Measurements from ENCODE around the gene SUSD4. TPM values are rescaled to one million over a fixed set of nuclear protein-coding genes. Genes with fewer than 3 reads are reported as not detected.

SUSD4 gene
- polyA plus RNA-seq, 1 donor = 2.1 TPM

DNA sequence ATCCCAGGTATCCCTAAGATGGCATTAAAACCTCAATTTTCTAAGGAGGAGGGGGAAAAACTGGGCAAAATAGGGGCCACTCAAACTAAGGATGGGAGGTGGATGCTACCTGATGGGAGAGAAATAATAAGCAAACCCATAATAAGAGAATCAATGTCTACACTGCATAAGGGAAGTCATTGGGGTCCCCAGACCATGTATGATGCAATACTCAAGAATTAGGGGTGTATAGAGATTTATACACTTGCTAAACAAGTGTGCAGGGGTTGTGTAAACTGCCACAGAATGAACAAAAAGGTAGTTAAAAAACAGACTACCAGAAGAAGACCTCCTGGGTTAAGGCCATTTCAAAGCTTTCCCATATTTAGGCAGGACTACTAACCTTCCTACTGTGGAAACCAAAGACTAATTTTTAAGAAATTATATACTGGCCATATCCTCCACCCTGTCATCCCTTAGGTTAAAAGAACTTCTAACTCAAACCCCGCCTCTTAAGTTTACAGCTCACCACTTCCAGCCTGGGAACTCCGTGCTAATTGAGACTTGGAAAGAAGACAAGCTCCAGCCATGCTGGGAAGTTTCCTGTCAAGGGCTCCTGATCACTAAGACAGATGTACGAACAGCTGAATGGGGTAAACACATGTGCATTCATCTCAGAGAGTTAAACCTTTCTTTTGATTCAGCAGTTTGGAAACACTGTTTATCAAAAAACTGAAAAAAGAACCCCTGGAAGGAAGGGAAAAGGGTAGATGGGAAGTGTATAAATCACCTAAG lies 156.5 kb downstream of the SUSD4 start:
- Histone ChIP-seq H3K27me3 (ENCODE audit: control insufficient read depth, insufficient read depth, low read length) (no peaks in the 10 kb centered on the region), H3K36me3 (ENCODE audit: control insufficient read depth, insufficient read depth, low read length) (no peaks in the 10 kb centered on the region), H3K4me3 (ENCODE audit: low read length) (no peak overlapping the region), H3K9me3 (ENCODE audit: control insufficient read depth, low read depth, low read length) (no peaks in the 10 kb centered on the region), H3K27ac (ENCODE audit: low read length) (no peak overlapping the region), H3K4me1 (ENCODE audit: control insufficient read depth, insufficient read depth, low read length) (no peaks in the 10 kb centered on the region)
- no peak for DNase-seq
- no CpG with 5 or more reads among the region's 3 CpGs for WGBS (ENCODE audit: insufficient coverage, low lambda C conversion rate)

DNA sequence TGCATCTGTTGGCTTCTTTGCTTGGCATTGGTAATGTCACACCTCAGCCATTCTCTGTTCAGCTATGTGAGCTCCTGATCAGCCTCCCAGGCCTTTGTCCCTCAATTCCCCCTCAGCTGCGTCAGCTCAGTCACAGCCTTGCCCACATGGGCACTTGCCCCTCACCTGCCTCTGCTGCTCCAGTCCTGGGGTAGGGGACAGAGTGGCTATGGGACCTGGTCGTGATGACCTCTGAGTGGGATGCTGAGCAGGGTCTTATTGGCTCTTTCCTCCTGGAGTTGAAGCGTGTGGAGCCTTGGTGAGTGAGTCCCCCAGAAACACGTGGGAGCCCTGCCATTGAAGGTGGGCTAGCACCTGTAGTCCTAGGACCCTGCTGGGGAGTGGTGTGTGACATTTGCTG lies 159.6 kb downstream of the SUSD4 start:
- no peak for DNase-seq
- WGBS (ENCODE audit: insufficient coverage, low lambda C conversion rate) = no CpG with 5 or more reads among the region's 4 CpGs
- Histone ChIP-seq H3K4me1 (ENCODE audit: control insufficient read depth, insufficient read depth, low read length) (no peaks in the 10 kb centered on the region), H3K27ac (ENCODE audit: low read length) (no peak overlapping the region), H3K27me3 (ENCODE audit: control insufficient read depth, insufficient read depth, low read length) (no peaks in the 10 kb centered on the region), H3K36me3 (ENCODE audit: control insufficient read depth, insufficient read depth, low read length) (no peaks in the 10 kb centered on the region), H3K4me3 (ENCODE audit: low read length) (no peak overlapping the region), H3K9me3 (ENCODE audit: control insufficient read depth, low read depth, low read length) (no peaks in the 10 kb centered on the region)

DNA sequence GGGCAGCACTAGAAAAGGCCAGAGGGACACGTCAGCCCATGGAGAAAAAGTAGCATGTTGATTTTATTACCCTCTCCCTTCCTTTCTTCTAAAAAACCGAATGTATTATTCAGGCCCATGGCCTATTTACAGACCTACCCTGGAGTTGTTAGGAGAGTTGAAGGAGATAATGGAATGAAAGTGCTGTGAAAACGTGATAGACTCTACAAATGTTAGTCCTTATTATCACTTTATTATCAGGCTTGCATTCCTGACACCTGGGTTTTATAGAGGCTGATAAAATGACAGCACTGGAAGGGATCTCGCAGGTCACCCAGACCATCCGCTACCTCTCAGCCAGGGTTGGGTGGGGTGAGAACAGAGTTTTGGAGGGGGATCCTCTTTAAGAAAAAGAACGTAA lies 160.3 kb downstream of the SUSD4 start:
- WGBS (ENCODE audit: insufficient coverage, low lambda C conversion rate) = 56% methylated on average over 3 of the region's 6 CpGs
- no peak overlapping the region for H3K27ac ChIP-seq (ENCODE audit: low read length)

DNA sequence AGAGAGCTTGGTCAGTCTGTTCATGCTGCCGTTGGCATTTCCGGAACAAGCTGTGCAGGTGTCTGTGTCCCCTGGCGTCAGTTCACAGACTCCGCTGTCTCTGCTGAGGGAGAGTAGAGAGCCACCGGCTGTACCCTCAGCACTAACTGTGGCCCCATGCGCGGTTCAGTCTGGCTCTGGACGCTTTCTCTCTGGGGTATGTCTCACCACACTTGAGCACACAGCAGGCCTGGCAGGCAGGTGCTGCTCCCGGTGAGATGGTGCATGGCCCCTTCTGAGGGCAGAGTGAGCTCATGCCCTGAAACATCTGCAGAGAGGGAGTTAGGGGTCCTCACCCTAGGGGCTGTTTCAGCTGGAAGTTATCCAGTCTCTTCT lies 161.0 kb downstream of the SUSD4 start:
- WGBS (ENCODE audit: insufficient coverage, low lambda C conversion rate) = no CpG with 5 or more reads among the region's 9 CpGs
- Histone ChIP-seq H3K27me3 (ENCODE audit: control insufficient read depth, insufficient read depth, low read length) (no peaks in the 10 kb centered on the region), H3K9me3 (ENCODE audit: control insufficient read depth, low read depth, low read length) (no peaks in the 10 kb centered on the region), H3K4me1 (ENCODE audit: control insufficient read depth, insufficient read depth, low read length) (no peaks in the 10 kb centered on the region), H3K36me3 (ENCODE audit: control insufficient read depth, insufficient read depth, low read length) (no peaks in the 10 kb centered on the region), H3K4me3 (ENCODE audit: low read length) (no peak overlapping the region), H3K27ac (ENCODE audit: low read length) (no peak overlapping the region)
- no peak for DNase-seq

More for the DNA sequence above, 160.3 kb downstream of the SUSD4 start:
- Histone ChIP-seq H3K4me1 (ENCODE audit: control insufficient read depth, insufficient read depth, low read length) (no peaks in the 10 kb centered on the region), H3K36me3 (ENCODE audit: control insufficient read depth, insufficient read depth, low read length) (no peaks in the 10 kb centered on the region), H3K4me3 (ENCODE audit: low read length) (no peak overlapping the region), H3K27me3 (ENCODE audit: control insufficient read depth, insufficient read depth, low read length) (no peaks in the 10 kb centered on the region), H3K9me3 (ENCODE audit: control insufficient read depth, low read depth, low read length) (no peaks in the 10 kb centered on the region)
- no peak for DNase-seq

DNA sequence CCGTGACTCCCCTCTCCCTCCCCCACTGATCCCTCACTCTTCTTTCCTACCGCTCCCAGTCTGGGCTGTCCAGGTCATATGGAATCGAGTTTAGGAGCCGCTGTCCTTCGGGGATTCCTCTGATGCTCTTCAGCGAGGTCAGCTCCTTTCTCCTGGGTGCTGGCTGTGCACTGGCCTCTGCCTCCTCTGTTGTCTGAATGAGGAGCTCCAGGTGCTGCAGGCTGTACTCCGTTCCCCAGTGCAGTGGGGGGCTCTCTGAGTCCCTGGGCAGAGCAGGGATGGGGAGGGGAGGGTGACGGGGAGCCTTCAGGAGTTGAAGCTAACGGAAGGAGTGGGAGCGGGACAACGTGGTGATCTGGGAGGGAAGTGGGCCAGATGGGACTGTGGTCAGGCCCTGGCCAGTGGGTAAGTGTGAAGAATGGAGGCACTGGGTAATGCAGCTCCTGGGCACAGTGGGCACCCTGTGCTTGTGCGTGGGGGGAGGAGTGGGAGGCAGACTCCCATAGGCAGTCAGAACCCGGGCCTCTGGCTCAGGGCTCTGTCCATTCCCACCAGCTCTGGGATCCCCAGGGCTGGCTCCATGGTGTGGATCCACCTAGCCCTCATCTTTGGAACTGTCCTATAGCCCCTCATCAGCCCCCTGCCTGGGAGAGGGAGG lies 161.5 kb downstream of the SUSD4 start:
- no peak for DNase-seq
- Histone ChIP-seq H3K27me3 (ENCODE audit: control insufficient read depth, insufficient read depth, low read length) (no peaks in the 10 kb centered on the region), H3K4me1 (ENCODE audit: control insufficient read depth, insufficient read depth, low read length) (no peaks in the 10 kb centered on the region), H3K36me3 (ENCODE audit: control insufficient read depth, insufficient read depth, low read length) (no peaks in the 10 kb centered on the region), H3K9me3 (ENCODE audit: control insufficient read depth, low read depth, low read length) (no peaks in the 10 kb centered on the region), H3K4me3 (ENCODE audit: low read length) (no peak overlapping the region), H3K27ac (ENCODE audit: low read length) (no peak overlapping the region)
- WGBS (ENCODE audit: insufficient coverage, low lambda C conversion rate) = no CpG with 5 or more reads among the region's 13 CpGs

DNA sequence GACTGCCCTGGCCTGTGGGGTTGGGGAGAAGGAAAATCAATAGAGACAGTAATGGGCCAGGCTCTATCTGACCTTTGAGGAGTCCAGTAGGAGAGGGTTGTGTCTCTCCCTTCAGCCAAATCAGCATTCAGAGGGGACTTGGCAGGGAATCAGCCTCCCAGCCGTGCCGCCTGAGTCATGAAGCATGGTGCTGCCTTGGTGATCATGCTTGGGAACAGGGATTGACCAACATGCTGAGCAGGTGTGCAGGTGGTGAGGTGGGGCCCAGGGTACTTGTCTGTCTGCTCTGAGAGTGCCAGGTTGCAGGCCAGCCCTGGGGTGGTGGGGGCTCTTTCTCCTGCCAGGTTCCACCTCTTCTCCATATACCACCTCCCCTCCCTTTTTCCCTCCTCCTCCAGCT lies 162.0 kb downstream of the SUSD4 start:
- Histone ChIP-seq H3K9me3 (ENCODE audit: control insufficient read depth, low read depth, low read length) (no peaks in the 10 kb centered on the region), H3K4me3 (ENCODE audit: low read length) (no peak overlapping the region), H3K4me1 (ENCODE audit: control insufficient read depth, insufficient read depth, low read length) (no peaks in the 10 kb centered on the region), H3K27ac (ENCODE audit: low read length) (no peak overlapping the region), H3K36me3 (ENCODE audit: control insufficient read depth, insufficient read depth, low read length) (no peaks in the 10 kb centered on the region), H3K27me3 (ENCODE audit: control insufficient read depth, insufficient read depth, low read length) (no peaks in the 10 kb centered on the region)
- no CpG with 5 or more reads among the region's 2 CpGs for WGBS (ENCODE audit: insufficient coverage, low lambda C conversion rate)
- no peak for DNase-seq

DNA sequence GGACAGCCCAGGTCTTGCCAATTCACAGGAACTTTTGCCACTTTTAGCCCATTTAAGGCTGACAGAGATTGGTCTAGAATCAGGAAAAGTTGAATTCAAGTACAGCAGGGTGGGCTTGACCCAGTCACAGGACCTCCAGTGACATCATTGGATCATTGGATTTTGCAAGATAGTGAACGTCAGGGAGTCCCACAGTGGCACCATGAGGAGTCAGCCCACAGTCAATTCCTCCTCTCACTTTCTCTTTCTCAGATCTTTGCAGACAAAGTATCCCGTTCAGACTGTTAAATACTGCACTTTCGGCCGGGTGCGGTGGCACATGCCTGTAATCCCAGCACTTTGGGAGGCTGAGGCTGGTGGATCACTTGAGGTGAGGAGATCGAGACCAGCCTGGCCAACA lies 163.1 kb downstream of the SUSD4 start:
- H3K27me3 ChIP-seq (ENCODE audit: control insufficient read depth, insufficient read depth, low read length) = no peaks in the 10 kb centered on the region
- whole genome bisulfite sequencing (ENCODE audit: insufficient coverage, low lambda C conversion rate) = no CpG with 5 or more reads among the region's 6 CpGs
- no peaks in the 10 kb centered on the region for H3K4me1 ChIP-seq (ENCODE audit: control insufficient read depth, insufficient read depth, low read length)
- DNase-seq = no peak
- no peak overlapping the region for H3K27ac ChIP-seq (ENCODE audit: low read length)
- no peak overlapping the region for H3K4me3 ChIP-seq (ENCODE audit: low read length)
- H3K36me3 ChIP-seq (ENCODE audit: control insufficient read depth, insufficient read depth, low read length) = no peaks in the 10 kb centered on the region
- no peaks in the 10 kb centered on the region for H3K9me3 ChIP-seq (ENCODE audit: control insufficient read depth, low read depth, low read length)

DNA sequence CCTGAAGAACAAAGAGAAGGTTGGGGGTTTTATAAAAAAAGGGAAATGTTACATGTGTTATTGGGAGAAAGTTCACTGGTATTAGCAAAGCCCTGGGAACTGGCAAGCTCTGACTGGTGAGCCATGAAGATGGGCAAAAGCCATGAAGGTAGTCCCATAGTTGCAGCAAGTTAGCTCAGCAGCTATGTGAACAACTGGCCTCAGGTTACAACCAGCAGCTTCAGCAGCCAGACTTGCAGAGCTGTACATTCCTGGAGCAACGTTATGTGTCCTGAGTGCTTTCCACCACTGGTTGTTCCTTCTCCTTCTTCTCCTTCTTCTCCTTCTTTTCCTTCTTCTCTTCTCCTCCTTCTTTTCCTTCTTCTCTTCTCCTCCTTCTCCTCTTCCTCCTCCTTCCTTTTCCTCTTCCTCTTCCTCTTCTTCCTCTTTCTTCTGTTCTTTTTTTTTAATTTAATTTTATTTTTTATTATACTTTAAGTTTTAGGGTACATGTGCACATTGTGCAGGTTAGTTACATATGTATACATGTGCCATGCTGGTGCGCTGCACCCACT lies 164.8 kb downstream of the SUSD4 start:
- H3K4me1 ChIP-seq (ENCODE audit: control insufficient read depth, insufficient read depth, low read length) = no peaks in the 10 kb centered on the region
- DNase-seq = no peak
- H3K27me3 ChIP-seq (ENCODE audit: control insufficient read depth, insufficient read depth, low read length) = no peaks in the 10 kb centered on the region
- no peak overlapping the region for H3K4me3 ChIP-seq (ENCODE audit: low read length)
- H3K36me3 ChIP-seq (ENCODE audit: control insufficient read depth, insufficient read depth, low read length) = no peaks in the 10 kb centered on the region
- 63% methylated on average over 1 of the region's 2 CpGs for WGBS (ENCODE audit: insufficient coverage, low lambda C conversion rate)
- no peaks in the 10 kb centered on the region for H3K9me3 ChIP-seq (ENCODE audit: control insufficient read depth, low read depth, low read length)
- H3K27ac ChIP-seq (ENCODE audit: low read length) = no peak overlapping the region

DNA sequence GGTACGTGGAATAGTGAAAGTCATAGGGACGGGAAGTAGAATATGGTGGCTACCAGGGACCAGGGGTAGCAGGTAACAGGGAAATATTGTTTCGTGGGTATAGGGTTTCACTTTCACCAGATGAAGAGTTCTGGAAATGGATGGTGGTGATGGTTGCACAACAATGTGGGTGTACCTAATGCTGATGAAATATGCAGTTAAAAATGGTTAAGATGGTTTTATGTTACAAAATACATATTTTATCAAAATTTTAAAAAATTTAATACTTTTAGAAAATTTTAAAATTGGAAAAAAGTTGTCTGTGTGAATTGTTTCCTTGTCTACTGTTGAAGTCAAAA lies 165.4 kb downstream of the SUSD4 start:
- Histone ChIP-seq H3K27me3 (ENCODE audit: control insufficient read depth, insufficient read depth, low read length) (no peaks in the 10 kb centered on the region), H3K36me3 (ENCODE audit: control insufficient read depth, insufficient read depth, low read length) (no peaks in the 10 kb centered on the region), H3K4me1 (ENCODE audit: control insufficient read depth, insufficient read depth, low read length) (no peaks in the 10 kb centered on the region), H3K27ac (ENCODE audit: low read length) (no peak overlapping the region), H3K4me3 (ENCODE audit: low read length) (no peak overlapping the region), H3K9me3 (ENCODE audit: control insufficient read depth, low read depth, low read length) (no peaks in the 10 kb centered on the region)
- 93% methylated on average over 2 of the region's 3 CpGs for WGBS (ENCODE audit: insufficient coverage, low lambda C conversion rate)
- no peak for DNase-seq

DNA sequence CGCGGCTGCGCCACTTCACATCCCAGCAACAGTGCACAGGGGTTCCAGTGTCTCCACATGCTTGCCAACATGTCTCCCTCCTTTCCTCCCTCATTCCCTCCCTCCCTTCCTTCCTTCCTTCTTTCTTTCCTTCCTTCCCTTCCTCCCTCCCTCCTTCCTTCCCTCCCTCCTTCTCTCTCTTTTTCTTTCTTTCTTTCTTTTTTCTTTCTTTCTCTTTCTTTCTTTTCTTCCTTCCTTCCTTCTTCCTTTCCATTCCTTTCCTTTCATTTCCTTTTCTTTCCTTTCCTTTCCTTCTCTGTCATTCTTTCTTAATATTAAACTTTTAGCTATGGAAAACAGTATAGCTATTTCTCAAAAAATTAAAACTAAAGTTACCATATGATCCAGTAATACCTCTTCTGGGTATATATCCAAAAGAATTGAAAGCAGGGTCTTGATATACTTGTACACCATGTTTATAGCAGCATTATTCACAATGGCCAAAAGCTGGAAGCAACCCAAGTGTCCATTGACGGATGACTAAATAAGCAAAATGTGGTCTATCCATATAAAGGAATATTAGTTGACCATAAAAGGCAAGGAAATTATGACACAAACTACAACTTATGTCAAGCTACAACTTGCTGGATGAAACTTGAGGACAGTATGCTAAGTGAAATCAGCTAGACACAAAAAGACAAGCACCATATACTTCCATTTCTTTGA lies 165.9 kb downstream of the SUSD4 start:
- Histone ChIP-seq H3K27me3 (ENCODE audit: control insufficient read depth, insufficient read depth, low read length) (no peaks in the 10 kb centered on the region), H3K4me3 (ENCODE audit: low read length) (no peak overlapping the region), H3K27ac (ENCODE audit: low read length) (no peak overlapping the region), H3K36me3 (ENCODE audit: control insufficient read depth, insufficient read depth, low read length) (no peaks in the 10 kb centered on the region), H3K9me3 (ENCODE audit: control insufficient read depth, low read depth, low read length) (no peaks in the 10 kb centered on the region), H3K4me1 (ENCODE audit: control insufficient read depth, insufficient read depth, low read length) (no peaks in the 10 kb centered on the region)
- no CpG with 5 or more reads among the region's 4 CpGs for WGBS (ENCODE audit: insufficient coverage, low lambda C conversion rate)
- DNase-seq = no peak
